IgD-negative memory B cell (primary cell): ENCODE measurements around the gene PIAS1. TPM values are rescaled to one million over a fixed set of nuclear protein-coding genes. Genes with fewer than 3 reads are reported as not detected.
"Not testable (repeated sequence)": the region's sequence is repeated elsewhere in the genome, so short reads cannot be mapped to it uniquely, and the experiment has no call there.

Experiments
- H3K27ac Mint-ChIP-seq, 3 donors: one replicate each; pipeline ENCODE4 v1.8.0; 2020 to 2022; ENCODE audit warnings: mild to moderate bottlenecking in 3 of 3, mixed read lengths in 3 of 3, moderate library complexity in 1 of 3
- H3K27me3 Mint-ChIP-seq: one replicate; pipeline ENCODE4 v1.8.0; 2021; ENCODE audit warnings: mixed read lengths
- H3K36me3 Mint-ChIP-seq: one replicate; pipeline ENCODE4 v1.8.0; 2020; ENCODE audit warnings: mild to moderate bottlenecking, mixed read lengths
- H3K4me1 Mint-ChIP-seq, 3 donors: one replicate each; pipeline ENCODE4 v1.8.0; 2020 to 2022; ENCODE audit warnings: mixed read lengths in 3 of 3, mild to moderate bottlenecking in 1 of 3
- H3K4me3 Mint-ChIP-seq, 4 donors: one replicate each; pipeline ENCODE4 v1.8.0; 2020 to 2022; ENCODE audit warnings: mild to moderate bottlenecking in 4 of 4, mixed read lengths in 4 of 4, moderate library complexity in 3 of 4
- H3K9me3 Mint-ChIP-seq, 3 donors: one replicate each; pipeline ENCODE4 v1.8.0; 2020 to 2021; ENCODE audit warnings: mixed read lengths in 3 of 3, mild to moderate bottlenecking in 1 of 3
- polyA plus RNA-seq: library from polyadenylated mRNA; unstranded; fragments of 300-500 nt; fragmentation: Illumina TruSeq; gene quantifications from one replicate; pipeline ENCODE4 v1.2.3, GENCODE V29; 2021

The PIAS1 gene
- 128 TPM for polyA plus RNA-seq

GRCh38 chr15:68053701-68054627, at the start of gene PIAS1:
PIAS1 (plus strand) TSS chr15:68054315; CDS start chr15:68054327, 12 bp downstream.
- H3K4me1 Mint-ChIP-seq, result peaks cover 23 to 28% (median 28%) of the 10 kb centered on the region in 3 donors
- peaks cover 3% of the 10 kb centered on the region for H3K36me3 Mint-ChIP-seq
- H3K27me3 Mint-ChIP-seq, result peaks cover 2% of the 10 kb centered on the region
- H3K4me3 Mint-ChIP-seq, result peak within 1 kb of the TSS; percentile 88 to 96 (median 90)
- no peaks in the 10 kb centered on the region for H3K9me3 Mint-ChIP-seq
- peak within 1 kb of the TSS; percentile 82 to 95 (median 90) for H3K27ac Mint-ChIP-seq

- not testable (repeated sequence) for H3K27ac Mint-ChIP-seq, H3K36me3 Mint-ChIP-seq
- peaks cover 7 to 12% (median 10%) of the 10 kb centered on the region in 3 donors for H3K4me1 Mint-ChIP-seq
Observed at GRCh38 chr15:68007642-68008041, 46.5 kb upstream of the PIAS1 start.

GRCh38 chr15:68010361-68011153, 43.6 kb upstream of the PIAS1 start:
- Mint-ChIP-seq H3K36me3 (peaks cover 1% of the 10 kb centered on the region), H3K27me3 (peaks cover 6% of the 10 kb centered on the region), H3K4me3 (no peak overlapping the region), H3K4me1 (peaks cover 7 to 12% (median 10%) of the 10 kb centered on the region in 3 donors), H3K9me3 (peaks cover 2 to 15% (median 9%) of the 10 kb centered on the region in 3 donors), H3K27ac (no peak overlapping the region)

More at GRCh38 chr15:68007642-68008041, 46.5 kb upstream of the PIAS1 start:
- H3K4me3 Mint-ChIP-seq, H3K27me3 Mint-ChIP-seq: not testable (repeated sequence)
- H3K9me3 Mint-ChIP-seq, result peaks cover 2 to 15% (median 10%) of the 10 kb centered on the region in 3 donors

GRCh38 chr15:68012911-68013310, 41.2 kb upstream of the PIAS1 start:
- Mint-ChIP-seq H3K27me3 (peaks cover 6% of the 10 kb centered on the region), H3K27ac (no peak overlapping the region), H3K9me3 (peaks cover 2 to 3% (median 3%) of the 10 kb centered on the region in 3 donors), H3K4me3 (no peak overlapping the region), H3K4me1 (peaks cover 7 to 12% (median 10%) of the 10 kb centered on the region in 3 donors), H3K36me3 (no peaks in the 10 kb centered on the region)

GRCh38 chr15:68014219-68014618, 39.9 kb upstream of the PIAS1 start:
- H3K4me1 Mint-ChIP-seq, result peaks cover 5 to 9% (median 6%) of the 10 kb centered on the region in 3 donors

GRCh38 chr15:68015244-68015643, 38.9 kb upstream of the PIAS1 start:
- peaks cover 0 to 2% (median 0%) of the 10 kb centered on the region in 3 donors for H3K4me1 Mint-ChIP-seq

More at GRCh38 chr15:68014219-68014618, 39.9 kb upstream of the PIAS1 start:
- H3K36me3 Mint-ChIP-seq, result no peaks in the 10 kb centered on the region
- peaks cover 6% of the 10 kb centered on the region for H3K27me3 Mint-ChIP-seq
- H3K9me3 Mint-ChIP-seq, result peaks cover 0 to 2% (median 0%) of the 10 kb centered on the region in 3 donors
- no peak overlapping the region for H3K27ac Mint-ChIP-seq
- no peak overlapping the region for H3K4me3 Mint-ChIP-seq

GRCh38 chr15:68017201-68017600, 36.9 kb upstream of the PIAS1 start:
- Mint-ChIP-seq H3K9me3 (peaks cover 0 to 2% (median 0%) of the 10 kb centered on the region in 3 donors), H3K4me3 (no peak overlapping the region), H3K27ac (no peak overlapping the region), H3K4me1 (peaks cover 0 to 1% (median 0%) of the 10 kb centered on the region in 3 donors), H3K36me3 (no peaks in the 10 kb centered on the region), H3K27me3 (peaks cover 5% of the 10 kb centered on the region)

More at GRCh38 chr15:68015244-68015643, 38.9 kb upstream of the PIAS1 start:
- Mint-ChIP-seq H3K27me3 (peaks cover 6% of the 10 kb centered on the region), H3K4me3 (no peak overlapping the region), H3K9me3 (peaks cover 0 to 2% (median 0%) of the 10 kb centered on the region in 3 donors), H3K27ac (no peak overlapping the region), H3K36me3 (no peaks in the 10 kb centered on the region)

GRCh38 chr15:68018797-68019444, 35.2 kb upstream of the PIAS1 start:
- H3K27ac Mint-ChIP-seq, result no peak overlapping the region
- peaks cover 5% of the 10 kb centered on the region for H3K27me3 Mint-ChIP-seq

GRCh38 chr15:68019814-68020525, 34.1 kb upstream of the PIAS1 start:
- no peaks in the 10 kb centered on the region for H3K4me1 Mint-ChIP-seq
- H3K9me3 Mint-ChIP-seq, result peaks cover 0 to 2% (median 0%) of the 10 kb centered on the region in 3 donors
- peak overlapping the region in 1 of 4 donors; percentile 7 for H3K4me3 Mint-ChIP-seq
- H3K27me3 Mint-ChIP-seq, result no peaks in the 10 kb centered on the region
- H3K36me3 Mint-ChIP-seq, result no peaks in the 10 kb centered on the region
- no peak overlapping the region for H3K27ac Mint-ChIP-seq

More at GRCh38 chr15:68018797-68019444, 35.2 kb upstream of the PIAS1 start:
- no peak overlapping the region for H3K4me3 Mint-ChIP-seq
- no peaks in the 10 kb centered on the region for H3K36me3 Mint-ChIP-seq
- no peaks in the 10 kb centered on the region for H3K4me1 Mint-ChIP-seq
- H3K9me3 Mint-ChIP-seq, result peaks cover 0 to 2% (median 0%) of the 10 kb centered on the region in 3 donors

GRCh38 chr15:68020685-68021084, 33.4 kb upstream of the PIAS1 start:
- Mint-ChIP-seq H3K4me3 (no peak overlapping the region), H3K27me3 (no peaks in the 10 kb centered on the region), H3K27ac (no peak overlapping the region), H3K9me3 (peaks cover 0 to 2% (median 0%) of the 10 kb centered on the region in 3 donors), H3K36me3 (no peaks in the 10 kb centered on the region), H3K4me1 (no peaks in the 10 kb centered on the region)

- Mint-ChIP-seq H3K27me3 (no peaks in the 10 kb centered on the region), H3K36me3 (no peaks in the 10 kb centered on the region), H3K4me1 (peaks cover 0 to 2% (median 0%) of the 10 kb centered on the region in 3 donors), H3K4me3 (no peak overlapping the region), H3K9me3 (peaks cover 0 to 2% (median 0%) of the 10 kb centered on the region in 3 donors), H3K27ac (no peak overlapping the region)
Observed at GRCh38 chr15:68022061-68022460, 32.1 kb upstream of the PIAS1 start.

- peaks cover 0 to 2% (median 0%) of the 10 kb centered on the region in 3 donors for H3K9me3 Mint-ChIP-seq
- no peak overlapping the region for H3K4me3 Mint-ChIP-seq
- peaks cover 0 to 2% (median 0%) of the 10 kb centered on the region in 3 donors for H3K4me1 Mint-ChIP-seq
- peak overlapping the region in 1 of 3 donors; percentile 92 for H3K27ac Mint-ChIP-seq
- H3K27me3 Mint-ChIP-seq, result no peaks in the 10 kb centered on the region
- peaks cover 2% of the 10 kb centered on the region for H3K36me3 Mint-ChIP-seq
Observed at GRCh38 chr15:68023307-68024101, 30.6 kb upstream of the PIAS1 start.

GRCh38 chr15:68025835-68026424, 28.2 kb upstream of the PIAS1 start:
- Mint-ChIP-seq H3K27me3 (peaks cover 2% of the 10 kb centered on the region), H3K27ac (no peak overlapping the region), H3K9me3 (no peaks in the 10 kb centered on the region), H3K4me1 (peaks cover 0 to 2% (median 0%) of the 10 kb centered on the region in 3 donors), H3K4me3 (no peak overlapping the region), H3K36me3 (peaks cover 2% of the 10 kb centered on the region)
